ENCODE results near the gene GABRB1. TPM values are rescaled to one million over a fixed set of nuclear protein-coding genes. Genes with fewer than 3 reads are reported as not detected.

The GABRB1 gene
- total RNA-seq, 2 donors from 2014 or later, result not detected

- DNase-seq (ENCODE audit: low spot score), result no peak
- intact Hi-C loops (cut with DNase I), result no loop called here
- WGBS, result 88% methylated on average over 4 of the region's 4 CpGs
These were observed 318.0 kb downstream of the GABRB1 start for GRCh38 chr4:47349326-47349725.

GRCh38 chr4:47355568-47355967, 324.2 kb downstream of the GABRB1 start:
- TF ChIP-seq CTCF (IDR thresholded peaks at IDR 0.05), result no peak
- TF ChIP-seq POLR2AphosphoS5 (IDR thresholded peaks at IDR 0.05), result no peak
- no peak for TF ChIP-seq POLR2A (IDR thresholded peaks at IDR 0.05)

More at GRCh38 chr4:47349326-47349725, 318.0 kb downstream of the GABRB1 start:
- TF ChIP-seq POLR2A (IDR thresholded peaks at IDR 0.05) (no peak), CTCF (IDR thresholded peaks at IDR 0.05) (no peak), POLR2AphosphoS5 (IDR thresholded peaks at IDR 0.05) (no peak)
- H3K36me3 ChIP-seq, result no peaks in the 10 kb centered on the region
- H3K9me3 ChIP-seq, result no peaks in the 10 kb centered on the region
- H3K27me3 ChIP-seq (replicated peaks; ENCODE audit: insufficient read depth), result no peaks in the 10 kb centered on the region
- no peaks in the 10 kb centered on the region for H3K4me1 ChIP-seq (replicated peaks)
- no peak overlapping the region for H3K27ac ChIP-seq
- no peak overlapping the region for H3K4me3 ChIP-seq

GRCh38 chr4:47359891-47360290, 328.5 kb downstream of the GABRB1 start:
- H3K36me3 ChIP-seq, result no peaks in the 10 kb centered on the region
- no peaks in the 10 kb centered on the region for H3K27me3 ChIP-seq (replicated peaks; ENCODE audit: insufficient read depth)
- DNase-seq (ENCODE audit: low spot score), result no peak
- WGBS, result 55% methylated on average over 4 of the region's 4 CpGs
- intact Hi-C loops (cut with DNase I), result no loop called here
- H3K27ac ChIP-seq, result no peak overlapping the region
- TF ChIP-seq CTCF (IDR thresholded peaks at IDR 0.05), result no peak
- TF ChIP-seq POLR2AphosphoS5 (IDR thresholded peaks at IDR 0.05), result no peak
- TF ChIP-seq POLR2A (IDR thresholded peaks at IDR 0.05), result no peak
- H3K9me3 ChIP-seq, result no peaks in the 10 kb centered on the region
- no peak overlapping the region for H3K4me3 ChIP-seq
- no peaks in the 10 kb centered on the region for H3K4me1 ChIP-seq (replicated peaks)

More at GRCh38 chr4:47355568-47355967, 324.2 kb downstream of the GABRB1 start:
- DNase-seq (ENCODE audit: low spot score), result no peak
- no peaks in the 10 kb centered on the region for H3K9me3 ChIP-seq
- no peaks in the 10 kb centered on the region for H3K36me3 ChIP-seq
- H3K4me1 ChIP-seq (replicated peaks), result no peaks in the 10 kb centered on the region
- H3K4me3 ChIP-seq, result no peak overlapping the region
- no peaks in the 10 kb centered on the region for H3K27me3 ChIP-seq (replicated peaks; ENCODE audit: insufficient read depth)
- no peak overlapping the region for H3K27ac ChIP-seq
- WGBS, result 93% methylated on average over 1 of the region's 1 CpG
- intact Hi-C loops (cut with DNase I), result no loop called here

GRCh38 chr4:47367761-47368160, 336.4 kb downstream of the GABRB1 start:
- H3K27me3 ChIP-seq (replicated peaks; ENCODE audit: insufficient read depth), result no peaks in the 10 kb centered on the region
- TF ChIP-seq POLR2AphosphoS5 (IDR thresholded peaks at IDR 0.05) (no peak), CTCF (IDR thresholded peaks at IDR 0.05) (no peak), POLR2A (IDR thresholded peaks at IDR 0.05) (no peak)
- no peaks in the 10 kb centered on the region for H3K4me1 ChIP-seq (replicated peaks)
- no peak overlapping the region for H3K4me3 ChIP-seq
- H3K36me3 ChIP-seq, result no peaks in the 10 kb centered on the region
- H3K27ac ChIP-seq, result no peak overlapping the region
- WGBS, result 90% methylated on average over 2 of the region's 2 CpGs
- DNase-seq (ENCODE audit: low spot score), result no peak
- intact Hi-C loops (cut with DNase I), result no loop called here
- H3K9me3 ChIP-seq, result no peaks in the 10 kb centered on the region

- Histone ChIP-seq H3K9me3 (no peaks in the 10 kb centered on the region), H3K4me1 (replicated peaks) (no peaks in the 10 kb centered on the region), H3K27me3 (replicated peaks; ENCODE audit: insufficient read depth) (no peaks in the 10 kb centered on the region), H3K4me3 (no peak overlapping the region), H3K27ac (no peak overlapping the region), H3K36me3 (no peaks in the 10 kb centered on the region)
- TF ChIP-seq CTCF (IDR thresholded peaks at IDR 0.05) (no peak), POLR2AphosphoS5 (IDR thresholded peaks at IDR 0.05) (no peak), POLR2A (IDR thresholded peaks at IDR 0.05) (no peak)
- DNase-seq (ENCODE audit: low spot score), result no peak
- WGBS, result 44% methylated on average over 1 of the region's 1 CpG
- intact Hi-C loops (cut with DNase I), result no loop called here
These were observed 336.8 kb downstream of the GABRB1 start for GRCh38 chr4:47368211-47368610.

Measured in prostate gland (tissue), 2 donors.